HG02938 (cell line): ENCODE results near the gene PRSS58.

ENCODE experiments used
- ATAC-seq: cut with Tn5 transposase; IDR thresholded peaks from one replicate; pipeline ENCODE4 v1.9.1; 2021; ENCODE audit warnings: mild to moderate bottlenecking, moderate library complexity; ENCODE audit not compliant: unreplicated experiment

Gene PRSS58

GRCh38 chr7:142257958-142258357 lies at the start of gene PRSS58:
PRSS58 (minus strand) TSS chr7:142258058; CDS start chr7:142257707, 351 bp downstream.
- ATAC-seq = no peak

GRCh38 chr7:142307246-142307900 lies 49.5 kb upstream of the PRSS58 start:
- ATAC-seq = no peak

GRCh38 chr7:142303650-142304049 lies 45.8 kb upstream of the PRSS58 start:
- ATAC-seq = no peak

GRCh38 chr7:142301923-142302550 lies 44.2 kb upstream of the PRSS58 start:
- peak; percentile 67 for ATAC-seq

GRCh38 chr7:142301299-142301698 lies 43.4 kb upstream of the PRSS58 start:
- ATAC-seq = no peak

DNA sequence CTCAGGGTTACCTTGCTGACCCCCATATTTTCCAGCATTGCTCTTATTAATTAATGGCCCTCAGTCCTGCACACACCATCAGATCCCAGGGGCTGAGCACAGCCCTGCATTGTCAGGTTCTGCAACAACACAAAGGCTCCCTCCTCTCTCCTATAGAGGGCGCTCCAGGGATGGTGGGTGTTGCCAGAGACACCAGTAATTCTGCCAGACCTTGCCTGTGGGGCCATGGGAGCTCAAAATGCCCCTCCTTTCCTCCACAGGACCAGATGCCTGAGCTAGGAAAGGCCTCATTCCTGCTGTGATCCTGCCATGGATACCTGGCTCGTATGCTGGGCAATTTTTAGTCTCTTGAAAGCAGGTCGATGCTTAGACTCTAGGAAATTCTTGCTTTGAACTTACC lies 42.8 kb upstream of the PRSS58 start:
- ATAC-seq = no peak

DNA sequence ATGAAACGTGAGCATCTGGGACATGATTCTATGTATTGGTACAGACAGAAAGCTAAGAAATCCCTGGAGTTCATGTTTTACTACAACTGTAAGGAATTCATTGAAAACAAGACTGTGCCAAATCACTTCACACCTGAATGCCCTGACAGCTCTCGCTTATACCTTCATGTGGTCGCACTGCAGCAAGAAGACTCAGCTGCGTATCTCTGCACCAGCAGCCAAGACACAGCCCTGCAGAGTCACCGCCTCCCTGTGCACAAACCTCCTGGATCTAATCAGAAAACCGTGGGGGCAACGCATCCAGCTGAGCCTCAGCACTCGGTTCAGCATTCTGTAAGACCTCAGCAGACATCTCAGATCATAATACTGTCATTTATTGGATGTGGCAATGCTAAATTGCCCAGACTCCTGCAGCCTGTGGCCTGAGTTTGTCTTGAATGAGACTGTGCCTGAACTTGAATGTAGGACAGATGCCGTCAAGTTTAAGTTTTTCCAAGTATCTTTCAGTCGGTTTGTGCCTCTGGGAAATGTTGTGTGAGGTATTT lies 41.5 kb upstream of the PRSS58 start:
- no peak for ATAC-seq

DNA sequence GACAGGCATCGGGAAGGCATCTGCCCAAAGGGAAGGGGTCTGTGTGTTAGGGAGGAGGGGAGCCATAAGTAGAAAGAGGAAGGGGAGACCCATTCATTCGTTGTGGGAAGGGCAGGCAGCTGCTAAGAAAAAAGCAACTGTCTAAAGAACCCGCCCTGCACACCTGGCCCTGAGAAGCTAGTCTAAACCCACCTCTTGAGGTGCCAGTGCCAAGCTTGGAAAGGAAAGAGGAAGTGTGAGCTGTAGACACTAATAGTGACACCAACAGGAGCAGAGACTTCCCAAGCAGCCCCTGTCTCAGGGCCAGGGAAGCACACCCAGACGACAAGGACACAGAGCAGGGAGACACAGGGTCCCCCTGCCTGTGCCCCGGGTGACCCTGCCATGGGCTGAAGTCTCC lies 40.8 kb upstream of the PRSS58 start:
- ATAC-seq = no peak

- no peak for ATAC-seq
These were observed 40.2 kb upstream of the PRSS58 start for GRCh38 chr7:142298009-142298408.

DNA sequence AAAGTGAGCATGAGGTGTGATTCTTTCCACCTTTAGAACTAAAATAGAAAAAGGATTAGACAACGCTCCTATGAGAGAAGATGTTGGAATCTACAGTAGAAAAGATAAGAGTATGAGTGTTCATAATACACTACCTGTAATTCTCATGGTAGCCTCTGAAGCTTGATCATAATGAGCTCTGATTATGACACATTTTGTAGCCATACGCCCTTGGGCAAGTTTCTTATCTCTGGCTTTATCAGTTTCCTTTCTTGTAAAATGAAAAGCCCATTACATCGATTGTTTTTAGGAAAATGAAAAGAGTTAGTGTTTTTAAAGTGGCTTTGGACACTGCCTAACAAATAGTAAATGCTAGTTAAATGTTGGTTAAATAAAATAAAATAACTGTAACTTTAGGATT lies 22.4 kb upstream of the PRSS58 start:
- ATAC-seq = no peak

GRCh38 chr7:142279601-142280000 lies 21.7 kb upstream of the PRSS58 start:
- no peak for ATAC-seq

- no peak for ATAC-seq
These were observed 17.2 kb upstream of the PRSS58 start for GRCh38 chr7:142275028-142275427.

GRCh38 chr7:142272841-142273240 lies 15.0 kb upstream of the PRSS58 start:
- ATAC-seq = no peak

GRCh38 chr7:142263598-142264380 lies 5.9 kb upstream of the PRSS58 start:
- no peak for ATAC-seq

DNA sequence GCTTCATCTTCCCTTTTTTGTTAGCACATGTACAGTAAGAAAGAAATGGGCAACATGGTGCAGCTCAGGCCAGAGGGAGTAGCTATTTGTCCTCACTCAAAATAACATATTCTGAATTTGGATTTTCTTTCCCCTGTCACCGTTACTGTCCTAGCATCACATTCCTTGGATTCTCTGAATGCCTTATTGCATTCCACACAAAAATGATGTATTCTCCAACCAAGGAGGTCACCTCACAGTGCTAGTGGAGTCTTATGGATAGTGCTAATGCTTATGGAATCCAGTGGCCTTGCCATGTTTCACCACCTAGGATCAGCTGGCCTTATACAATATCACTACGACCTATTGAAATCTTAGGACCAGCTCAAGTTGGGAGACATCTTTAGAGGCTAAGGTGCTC lies 7.2 kb downstream of the PRSS58 start:
- ATAC-seq = no peak

DNA sequence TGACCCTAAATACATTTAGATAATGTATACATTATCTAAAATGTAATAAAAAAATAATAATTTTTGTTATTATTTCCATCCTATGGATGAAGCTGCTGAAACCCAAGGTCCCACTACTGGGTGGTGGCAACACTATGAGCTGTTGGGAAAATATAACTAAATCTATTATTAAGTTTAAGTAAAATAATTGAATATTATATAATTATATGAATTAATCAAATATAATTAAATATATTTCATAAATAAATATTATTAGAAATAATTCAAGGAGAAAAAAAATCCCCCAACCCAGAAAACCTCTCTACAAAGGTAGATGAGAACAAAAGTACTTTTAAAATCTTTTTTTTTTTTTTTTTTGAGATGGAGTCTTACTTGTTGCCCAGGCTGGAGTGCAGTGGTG lies 7.9 kb downstream of the PRSS58 start:
- ATAC-seq = no peak

- no peak for ATAC-seq
These were observed 9.4 kb downstream of the PRSS58 start for GRCh38 chr7:142248166-142249160.

DNA sequence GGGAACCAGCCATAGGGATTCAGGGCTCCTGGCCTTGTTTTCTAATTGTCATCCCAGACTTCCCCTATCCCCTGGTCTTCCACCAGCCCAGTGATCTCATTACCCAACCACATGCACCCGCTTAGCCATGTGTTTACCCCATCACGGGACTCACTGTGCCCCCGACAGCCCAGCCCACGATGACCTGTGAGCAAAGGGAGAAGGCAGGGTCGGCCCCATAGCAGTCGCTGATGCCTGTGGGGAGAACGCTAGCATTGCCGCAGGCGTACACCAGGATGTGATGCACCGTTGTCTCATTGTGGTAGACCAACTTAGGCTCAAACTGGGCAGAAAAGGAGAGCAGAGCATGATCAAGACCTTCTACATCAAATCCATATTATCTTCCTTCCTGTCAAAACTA lies 14.0 kb downstream of the PRSS58 start:
- ATAC-seq = no peak

DNA sequence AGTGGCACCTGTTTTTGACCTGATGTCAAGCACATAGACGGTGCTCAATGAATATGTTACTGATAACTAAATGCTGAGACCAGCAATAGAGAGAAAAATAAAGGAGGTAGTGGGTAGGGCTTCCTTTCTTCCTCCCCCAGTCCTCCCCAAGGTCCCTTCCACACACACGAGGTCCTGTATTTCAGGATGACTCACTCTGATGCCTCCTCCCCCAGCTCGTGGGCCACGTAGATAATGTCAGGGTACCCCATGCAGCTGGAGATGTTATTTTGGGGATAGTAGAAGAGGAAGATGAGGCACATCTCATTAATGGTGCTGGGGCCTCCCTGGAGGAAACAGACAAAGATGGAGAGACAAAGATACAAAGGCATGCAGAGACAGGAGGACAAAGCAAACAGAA lies 17.3 kb downstream of the PRSS58 start:
- no peak for ATAC-seq

DNA sequence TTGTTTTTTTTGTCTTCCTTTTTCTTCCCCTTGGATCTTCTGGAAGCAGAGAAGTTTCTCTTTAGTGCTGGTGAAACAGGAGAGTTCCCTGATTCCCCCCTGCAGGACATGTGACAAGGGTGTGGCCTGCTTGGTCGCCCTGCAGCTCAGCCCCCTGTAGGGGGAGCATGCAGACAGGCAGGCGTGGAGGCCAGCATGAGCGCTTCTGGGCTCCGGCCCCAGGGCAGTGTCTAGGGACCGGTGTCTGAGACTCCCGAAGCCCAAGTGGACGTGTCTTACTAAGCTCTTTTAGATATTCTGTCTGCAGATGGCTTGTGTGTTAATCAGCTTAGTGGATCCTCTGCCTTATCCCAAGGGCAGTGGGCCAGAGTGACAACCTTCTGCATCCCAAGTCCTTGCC lies 26.1 kb downstream of the PRSS58 start:
- no peak for ATAC-seq
